Trophoblast cell (in vitro differentiated cells and primary cell): ENCODE results near the gene RBM15B.

Experiments
- DNase-seq, 2 donors: peaks; one replicate each; pipeline ENCODE4 v3.0.0-alpha.2; 2016
- H2AFZ ChIP-seq: 2 replicates; pipeline ENCODE4 v1.6.1; 2013; ENCODE audit warnings: low read length, moderate library complexity, mild to moderate bottlenecking; ENCODE audit not compliant: insufficient read depth, poor library complexity
- H2AK5ac ChIP-seq: 2 replicates; pipeline ENCODE4 v1.6.1; 2013; ENCODE audit warnings: mild to moderate bottlenecking, low read length
- H2BK120ac ChIP-seq: 2 replicates; pipeline ENCODE4 v1.6.1; 2013; ENCODE audit warnings: low read length, mild to moderate bottlenecking, moderate library complexity; ENCODE audit not compliant: insufficient read depth, poor library complexity
- H2BK12ac ChIP-seq: 2 replicates; pipeline ENCODE4 v1.6.1; 2013; ENCODE audit warnings: mild to moderate bottlenecking, low read length, moderate library complexity
- H2BK5ac ChIP-seq: 2 replicates; pipeline ENCODE4 v1.6.1; 2013; ENCODE audit warnings: low read length, low read depth, moderate library complexity, mild to moderate bottlenecking; ENCODE audit not compliant: poor library complexity
- H3K14ac ChIP-seq: 2 replicates; pipeline ENCODE4 v1.6.1; 2013; ENCODE audit warnings: mild to moderate bottlenecking, low read length
- H3K18ac ChIP-seq: 2 replicates; pipeline ENCODE4 v1.6.1; 2013; ENCODE audit warnings: mild to moderate bottlenecking, low read length
- H3K23ac ChIP-seq: 2 replicates; pipeline ENCODE4 v1.6.1; 2013; ENCODE audit warnings: low read length
- H3K27ac ChIP-seq: 2 replicates; pipeline ENCODE4 v1.5.1; 2013; ENCODE audit warnings: low read depth, mild to moderate bottlenecking, inconsistent platforms, low read length, moderate library complexity
- H3K27me3 ChIP-seq: 2 replicates; pipeline ENCODE4 v1.6.1; 2013; ENCODE audit warnings: inconsistent platforms, mild to moderate bottlenecking, low read length, moderate library complexity; ENCODE audit not compliant: insufficient read depth
- H3K36me3 ChIP-seq, 2 experiments: 1 replicate in 1 of 2; 2 replicates in 1 of 2; pipeline ENCODE4 v1.6.1; 2013; ENCODE audit warnings: low read length in 2 of 2, mild to moderate bottlenecking in 2 of 2, moderate library complexity in 1 of 2; ENCODE audit not compliant: insufficient read depth in 2 of 2, control insufficient read depth in 1 of 2
- H3K4ac ChIP-seq: 2 replicates; pipeline ENCODE4 v1.6.1; 2013; ENCODE audit warnings: low read depth, mild to moderate bottlenecking, low read length, moderate library complexity
- H3K4me1 ChIP-seq, 2 experiments: 1 replicate in 1 of 2; 2 replicates in 1 of 2; pipeline ENCODE4 v1.6.1; 2013; ENCODE audit warnings: low read length in 2 of 2, mild to moderate bottlenecking in 2 of 2, moderate library complexity in 1 of 2; ENCODE audit not compliant: insufficient read depth in 2 of 2, control insufficient read depth in 1 of 2
- H3K4me2 ChIP-seq: 2 replicates; pipeline ENCODE4 v1.6.1; 2013; ENCODE audit warnings: inconsistent platforms, mild to moderate bottlenecking, low read length, moderate library complexity
- H3K4me3 ChIP-seq: 2 replicates; pipeline ENCODE4 v1.5.1; 2013; ENCODE audit warnings: mild to moderate bottlenecking, low read depth, low read length, inconsistent platforms
- H3K79me1 ChIP-seq: one replicate; pipeline ENCODE4 v1.6.1; 2013; ENCODE audit warnings: low read length
- H3K79me2 ChIP-seq: 2 replicates; pipeline ENCODE4 v1.6.1; 2013; ENCODE audit warnings: low read length, mild to moderate bottlenecking; ENCODE audit not compliant: control insufficient read depth, insufficient read depth, poor library complexity
- H3K9ac ChIP-seq: 2 replicates; pipeline ENCODE4 v1.6.1; 2013; ENCODE audit warnings: mild to moderate bottlenecking, low read length
- H3K9me3 ChIP-seq: 2 replicates; pipeline ENCODE4 v1.6.1; 2013; ENCODE audit warnings: low read depth, mild to moderate bottlenecking, control low read depth, inconsistent platforms, low read length; ENCODE audit not compliant: insufficient read depth
- H4K12ac ChIP-seq: 2 replicates; pipeline ENCODE4 v1.6.1; 2013; ENCODE audit warnings: low read depth, mild to moderate bottlenecking, low read length, moderate library complexity
- H4K8ac ChIP-seq: 2 replicates; pipeline ENCODE4 v1.6.1; 2013; ENCODE audit warnings: low read depth, mild to moderate bottlenecking, low read length, moderate library complexity
- H4K91ac ChIP-seq: one replicate; pipeline ENCODE4 v1.6.1; 2013; ENCODE audit warnings: low read depth, mild to moderate bottlenecking, low read length, moderate library complexity
- WGBS: extraction: QIAGEN DNeasy Blood & Tissue Kit; methylation state at CpG from one replicate; pipeline ENCODE4 v1.1.7; 2013; ENCODE audit warnings: missing lambda C conversion rate; ENCODE audit not compliant: insufficient read length, insufficient coverage; ENCODE audit errors: extremely low coverage; 5-methylcytosine and 5-hydroxymethylcytosine counted together

The RBM15B gene

GRCh38 chr3:51374456-51374855 lies 16.6 kb upstream of the RBM15B start:
- H3K14ac ChIP-seq: no peak overlapping the region
- no peak overlapping the region for H4K8ac ChIP-seq
- H3K9ac ChIP-seq: no peak overlapping the region
- no peak overlapping the region for H4K91ac ChIP-seq
- H3K4me1 ChIP-seq: no peaks in the 10 kb centered on the region
- no peak overlapping the region for H3K4me2 ChIP-seq
- H2BK5ac ChIP-seq: no peak overlapping the region
- no peak for DNase-seq
- no CpG with 5 or more reads among the region's 11 CpGs for WGBS
- H3K4ac ChIP-seq: no peak overlapping the region
- H2AFZ ChIP-seq: no peak overlapping the region
- H3K18ac ChIP-seq: no peak overlapping the region
- H3K79me2 ChIP-seq: no peaks in the 10 kb centered on the region
- H3K4me3 ChIP-seq: no peak overlapping the region
- no peak overlapping the region for H2AK5ac ChIP-seq
- no peak overlapping the region for H3K23ac ChIP-seq
- no peak overlapping the region for H2BK120ac ChIP-seq
- no peaks in the 10 kb centered on the region for H3K9me3 ChIP-seq
- no peak overlapping the region for H2BK12ac ChIP-seq
- H3K27me3 ChIP-seq: no peaks in the 10 kb centered on the region
- H3K36me3 ChIP-seq: peaks cover 5 to 22% of the 10 kb centered on the region in 2 experiments
- H4K12ac ChIP-seq: no peak overlapping the region
- H3K79me1 ChIP-seq: no peaks in the 10 kb centered on the region
- no peak overlapping the region for H3K27ac ChIP-seq

- Histone ChIP-seq H2BK120ac (no peak overlapping the region), H3K18ac (no peak overlapping the region), H2BK12ac (no peak overlapping the region), H3K9ac (no peak overlapping the region), H3K14ac (no peak overlapping the region), H3K9me3 (no peaks in the 10 kb centered on the region), H2BK5ac (no peak overlapping the region), H2AFZ (no peak overlapping the region), H4K8ac (no peak overlapping the region), H3K36me3 (peaks cover 5 to 26% of the 10 kb centered on the region in 2 experiments), H3K4ac (no peak overlapping the region), H3K79me2 (no peaks in the 10 kb centered on the region), H3K23ac (no peak overlapping the region), H3K27ac (no peak overlapping the region), H3K79me1 (no peaks in the 10 kb centered on the region), H3K4me3 (no peak overlapping the region), H3K4me1 (no peaks in the 10 kb centered on the region), H2AK5ac (no peak overlapping the region), H4K12ac (no peak overlapping the region), H3K27me3 (no peaks in the 10 kb centered on the region), H3K4me2 (no peak overlapping the region), H4K91ac (no peak overlapping the region)
- no peak for DNase-seq
These were observed 15.9 kb upstream of the RBM15B start for GRCh38 chr3:51375136-51375535.

DNA sequence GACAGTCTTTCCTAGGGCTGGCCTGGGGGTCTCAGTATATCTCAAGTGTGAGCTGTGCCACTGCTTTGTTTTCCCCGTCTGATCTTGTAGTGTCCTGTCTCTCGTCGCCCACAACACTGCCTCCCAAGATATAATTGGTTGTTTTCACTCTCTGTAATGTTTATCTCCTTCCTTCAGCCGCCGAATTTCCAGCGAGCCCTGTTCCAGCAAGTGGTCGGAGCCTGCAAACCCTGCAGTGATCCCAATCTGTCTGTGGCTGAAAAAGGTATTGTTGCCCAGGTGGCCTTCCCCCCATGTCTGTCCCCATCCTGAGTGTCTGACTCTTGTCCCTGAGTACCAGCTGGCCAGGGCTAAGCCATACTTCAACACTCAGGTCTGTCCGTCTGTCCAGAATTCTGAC lies 15.5 kb upstream of the RBM15B start:
- no peaks in the 10 kb centered on the region for H3K4me1 ChIP-seq
- no peaks in the 10 kb centered on the region for H3K9me3 ChIP-seq
- H2BK5ac ChIP-seq: no peak overlapping the region
- H3K79me1 ChIP-seq: no peaks in the 10 kb centered on the region
- no peak overlapping the region for H3K4ac ChIP-seq
- no peak overlapping the region for H3K9ac ChIP-seq
- no peak for DNase-seq
- H3K27me3 ChIP-seq: no peaks in the 10 kb centered on the region
- no CpG with 5 or more reads among the region's 8 CpGs for WGBS
- H2BK120ac ChIP-seq: no peak overlapping the region
- no peak overlapping the region for H3K14ac ChIP-seq
- H2BK12ac ChIP-seq: no peak overlapping the region
- no peak overlapping the region for H4K8ac ChIP-seq
- no peak overlapping the region for H3K4me3 ChIP-seq
- peaks cover 5 to 26% of the 10 kb centered on the region in 2 experiments for H3K36me3 ChIP-seq
- no peaks in the 10 kb centered on the region for H3K79me2 ChIP-seq
- H2AK5ac ChIP-seq: no peak overlapping the region
- no peak overlapping the region for H3K4me2 ChIP-seq
- no peak overlapping the region for H2AFZ ChIP-seq
- no peak overlapping the region for H3K27ac ChIP-seq
- H3K18ac ChIP-seq: no peak overlapping the region
- H4K91ac ChIP-seq: no peak overlapping the region
- no peak overlapping the region for H3K23ac ChIP-seq
- H4K12ac ChIP-seq: no peak overlapping the region

GRCh38 chr3:51378065-51378464 lies 13.0 kb upstream of the RBM15B start:
- Histone ChIP-seq H3K4me1 (peaks cover 0 to 1% of the 10 kb centered on the region in 2 experiments), H3K9ac (no peak overlapping the region), H3K36me3 (peaks cover 5 to 26% of the 10 kb centered on the region in 2 experiments), H4K91ac (no peak overlapping the region), H2AFZ (no peak overlapping the region), H3K4ac (no peak overlapping the region), H3K27me3 (no peaks in the 10 kb centered on the region), H3K79me1 (no peaks in the 10 kb centered on the region), H3K14ac (no peak overlapping the region), H3K27ac (no peak overlapping the region), H2BK5ac (no peak overlapping the region), H2BK12ac (no peak overlapping the region), H3K79me2 (no peaks in the 10 kb centered on the region), H4K8ac (no peak overlapping the region), H3K23ac (no peak overlapping the region), H2BK120ac (no peak overlapping the region), H2AK5ac (no peak overlapping the region), H4K12ac (no peak overlapping the region), H3K18ac (no peak overlapping the region), H3K4me2 (no peak overlapping the region), H3K9me3 (peaks cover under 1% of the 10 kb centered on the region), H3K4me3 (no peak overlapping the region)
- no CpG with 5 or more reads among the region's 5 CpGs for WGBS
- DNase-seq: no peak
